ENCODE measurements around the gene FSTL5. TPM values are rescaled to one million over a fixed set of nuclear protein-coding genes. Genes with fewer than 3 reads are reported as not detected.

FSTL5 gene
- total and polyA plus RNA-seq, 2 experiments from 2014 or later = not detected

DNA sequence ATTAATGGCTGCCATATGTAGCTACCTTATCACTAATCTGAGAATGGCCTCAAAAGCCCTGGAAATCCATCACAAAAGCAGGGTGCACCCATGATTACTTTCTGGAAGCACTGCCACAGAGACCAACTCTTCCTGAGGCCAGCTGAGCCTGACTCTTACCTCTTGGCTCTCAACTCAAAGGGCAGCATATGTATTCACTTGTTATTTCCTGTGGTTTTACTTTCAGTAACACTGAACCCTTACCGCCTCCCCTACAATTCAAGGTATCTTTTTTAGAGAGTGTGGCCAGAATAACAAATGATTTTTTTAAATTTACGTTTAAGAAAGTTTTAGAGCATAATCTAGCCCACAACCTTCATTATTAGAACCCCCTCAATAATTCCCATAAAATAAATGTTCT, 434.9 kb downstream of the FSTL5 start:
- TF ChIP-seq EZH2phosphoT487 (IDR thresholded peaks at IDR 0.05; ENCODE audit: insufficient read depth, low read depth) = no peak
- TF ChIP-seq EZH2 (IDR thresholded peaks at IDR 0.05; ENCODE audit: insufficient read depth, poor library complexity, severe bottlenecking) = no peak
- no peak overlapping the region for H3K9ac ChIP-seq
- H3K79me2 ChIP-seq (ENCODE audit: insufficient read depth) = no peaks in the 10 kb centered on the region
- H3K4me1 ChIP-seq (ENCODE audit: insufficient read depth) = no peaks in the 10 kb centered on the region
- in situ Hi-C loops (cut with MboI) = no loop called here
- no peak for DNase-seq
- no peaks in the 10 kb centered on the region for H3F3A ChIP-seq (ENCODE audit: insufficient read depth)
- no peak overlapping the region for H3K4me2 ChIP-seq (ENCODE audit: unreplicated experiment)
- no peaks in the 10 kb centered on the region for H3K27me3 ChIP-seq (replicated peaks; ENCODE audit: insufficient read depth)
- no peak overlapping the region for H3K27ac ChIP-seq
- H3K4me3 ChIP-seq = no peak overlapping the region
- H2AFZ ChIP-seq = no peak overlapping the region
- H4K20me1 ChIP-seq (ENCODE audit: insufficient read depth) = no peaks in the 10 kb centered on the region
- no peaks in the 10 kb centered on the region for H3K9me3 ChIP-seq (ENCODE audit: low read depth)
- WGBS, 2 experiments (ENCODE audit: low coverage in 1 of 2, low lambda C conversion rate in 2 of 2, missing lambda C conversion rate in 2 of 2) = 19 to 26% methylated on average over 2 of the region's 2 CpGs
- H3K9me2 ChIP-seq (ENCODE audit: insufficient read depth) = no peaks in the 10 kb centered on the region; the same call in 1 of the 2 replicates
- H3K36me3 ChIP-seq (ENCODE audit: low read depth) = no peaks in the 10 kb centered on the region

DNA sequence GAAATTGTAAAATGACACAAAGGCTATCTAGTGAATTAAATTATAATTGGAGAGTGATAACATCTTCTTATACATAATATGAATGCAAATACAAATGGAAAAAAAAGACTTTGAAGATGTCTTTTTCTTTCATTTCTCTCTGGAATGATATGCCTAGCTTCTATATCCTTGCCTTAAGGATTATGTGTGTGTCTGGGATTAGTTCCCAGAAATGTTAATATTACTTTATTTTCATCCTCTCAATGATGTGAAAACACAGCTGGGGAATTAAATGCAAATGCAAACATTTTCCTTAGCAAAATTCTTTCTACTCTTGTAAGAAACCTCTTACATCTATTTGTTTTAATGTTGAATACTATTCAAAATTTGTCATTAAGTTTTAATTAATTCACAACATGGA, 441.9 kb downstream of the FSTL5 start:
- in situ Hi-C loops (cut with MboI) = no loop called here
- TF ChIP-seq EZH2 (IDR thresholded peaks at IDR 0.05; ENCODE audit: insufficient read depth, poor library complexity, severe bottlenecking) (no peak), EZH2phosphoT487 (IDR thresholded peaks at IDR 0.05; ENCODE audit: insufficient read depth, low read depth) (no peak)

DNA sequence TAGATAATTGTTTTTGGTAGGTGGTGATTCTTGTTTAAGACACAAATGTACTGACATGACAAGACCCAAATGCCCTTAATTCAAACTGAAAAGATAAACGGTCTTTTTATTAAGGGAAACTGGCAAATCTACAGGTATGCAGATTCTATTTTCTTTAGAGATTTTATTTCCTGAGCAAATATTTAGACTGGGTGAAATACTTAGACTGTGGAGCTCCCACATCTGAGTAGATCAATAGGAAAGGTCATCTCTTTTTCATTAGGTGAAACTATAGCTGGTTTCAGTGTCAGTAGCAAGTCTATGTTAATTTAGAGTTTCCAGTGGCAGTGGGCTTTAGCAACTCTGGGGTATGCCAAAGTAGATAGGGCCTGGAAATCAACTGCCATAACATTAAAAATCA, 446.7 kb downstream of the FSTL5 start:
- H3K27ac ChIP-seq = no peak overlapping the region
- H2AFZ ChIP-seq = no peak overlapping the region
- H4K20me1 ChIP-seq (ENCODE audit: insufficient read depth) = no peaks in the 10 kb centered on the region
- H3K36me3 ChIP-seq (ENCODE audit: low read depth) = no peaks in the 10 kb centered on the region
- H3F3A ChIP-seq (ENCODE audit: insufficient read depth) = no peaks in the 10 kb centered on the region
- no peak for TF ChIP-seq EZH2 (IDR thresholded peaks at IDR 0.05; ENCODE audit: insufficient read depth, poor library complexity, severe bottlenecking)
- no peak for TF ChIP-seq EZH2phosphoT487 (IDR thresholded peaks at IDR 0.05; ENCODE audit: insufficient read depth, low read depth)
- no peak overlapping the region for H3K9ac ChIP-seq
- no peaks in the 10 kb centered on the region for H3K27me3 ChIP-seq (replicated peaks; ENCODE audit: insufficient read depth)
- H3K9me2 ChIP-seq (ENCODE audit: insufficient read depth) = no peaks in the 10 kb centered on the region
- DNase-seq = no peak
- 24 to 26% methylated on average over 1 of the region's 1 CpG for WGBS, 2 experiments (ENCODE audit: low coverage in 1 of 2, low lambda C conversion rate in 2 of 2, missing lambda C conversion rate in 2 of 2)
- H3K4me2 ChIP-seq (ENCODE audit: unreplicated experiment) = no peak overlapping the region
- H3K4me1 ChIP-seq (ENCODE audit: insufficient read depth) = no peaks in the 10 kb centered on the region
- H3K4me3 ChIP-seq = no peak overlapping the region
- H3K79me2 ChIP-seq (ENCODE audit: insufficient read depth) = no peaks in the 10 kb centered on the region
- in situ Hi-C loops (cut with MboI) = no loop called here
- no peaks in the 10 kb centered on the region for H3K9me3 ChIP-seq (ENCODE audit: low read depth)

More for the DNA sequence above, 441.9 kb downstream of the FSTL5 start:
- Histone ChIP-seq H3K27ac (no peak overlapping the region), H3K9me2 (ENCODE audit: insufficient read depth) (no peaks in the 10 kb centered on the region), H3K4me1 (ENCODE audit: insufficient read depth) (no peaks in the 10 kb centered on the region), H3K4me3 (no peak overlapping the region), H3K9ac (no peak overlapping the region), H3K79me2 (ENCODE audit: insufficient read depth) (no peaks in the 10 kb centered on the region), H3K27me3 (replicated peaks; ENCODE audit: insufficient read depth) (no peaks in the 10 kb centered on the region), H3K4me2 (ENCODE audit: unreplicated experiment) (no peak overlapping the region), H3K36me3 (ENCODE audit: low read depth) (no peaks in the 10 kb centered on the region), H3K9me3 (ENCODE audit: low read depth) (no peaks in the 10 kb centered on the region), H4K20me1 (ENCODE audit: insufficient read depth) (no peaks in the 10 kb centered on the region), H3F3A (ENCODE audit: insufficient read depth) (no peaks in the 10 kb centered on the region), H2AFZ (no peak overlapping the region)
- no peak for DNase-seq

DNA sequence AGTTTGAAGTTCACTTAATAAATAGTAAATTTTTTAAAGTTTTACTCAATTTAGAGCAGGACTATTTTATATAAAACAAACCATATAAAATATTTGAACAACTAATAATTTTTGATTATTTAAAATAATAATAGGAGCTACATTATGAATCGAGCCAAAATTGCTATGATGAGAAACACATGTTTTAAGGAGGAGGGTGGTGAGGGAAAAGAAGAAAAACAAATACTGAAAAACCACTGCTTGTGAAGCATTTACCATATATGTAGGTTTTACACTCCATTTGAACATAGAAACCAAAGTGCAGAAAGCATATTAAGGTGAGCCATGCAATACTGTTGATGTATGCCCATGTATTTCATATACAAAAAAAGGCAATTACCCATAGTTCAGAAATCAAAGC, 448.9 kb downstream of the FSTL5 start:
- Histone ChIP-seq H3K9ac (no peak overlapping the region), H4K20me1 (ENCODE audit: insufficient read depth) (no peaks in the 10 kb centered on the region), H2AFZ (no peak overlapping the region), H3K79me2 (ENCODE audit: insufficient read depth) (no peaks in the 10 kb centered on the region), H3K9me3 (ENCODE audit: low read depth) (no peaks in the 10 kb centered on the region), H3K36me3 (ENCODE audit: low read depth) (no peaks in the 10 kb centered on the region), H3K9me2 (ENCODE audit: insufficient read depth) (no peaks in the 10 kb centered on the region), H3K4me1 (ENCODE audit: insufficient read depth) (no peaks in the 10 kb centered on the region), H3K4me3 (no peak overlapping the region), H3K27me3 (replicated peaks; ENCODE audit: insufficient read depth) (no peaks in the 10 kb centered on the region), H3K4me2 (ENCODE audit: unreplicated experiment) (no peak overlapping the region), H3K27ac (no peak overlapping the region), H3F3A (ENCODE audit: insufficient read depth) (no peaks in the 10 kb centered on the region)
- no peak for TF ChIP-seq EZH2 (IDR thresholded peaks at IDR 0.05; ENCODE audit: insufficient read depth, poor library complexity, severe bottlenecking)
- TF ChIP-seq EZH2phosphoT487 (IDR thresholded peaks at IDR 0.05; ENCODE audit: insufficient read depth, low read depth) = no peak
- in situ Hi-C loops (cut with MboI) = no loop called here
- DNase-seq = no peak
- WGBS, 2 experiments (ENCODE audit: low coverage in 1 of 2, low lambda C conversion rate in 2 of 2, missing lambda C conversion rate in 2 of 2) = 2 to 5% methylated on average over 1 of the region's 1 CpG

Data from GM23248 (cell line).